Activated naive CD8-positive, alpha-beta T cell treated with anti-CD3 and anti-CD28 coated beads, Interleukin-2, amount 50 U/mL, for 24 hours (primary cell): Measurements from ENCODE around the gene IL36B.

Experiments
- ATAC-seq: fragments of 150-1000 bp; cut with Tn5 transposase; one replicate; pipeline ENCODE4 v1.10.0; 2021
- DNase-seq: peaks from one replicate; pipeline ENCODE4 v3.0.0; 2021
- H3K27ac Mint-ChIP-seq: one replicate; pipeline ENCODE4 v1.8.0; 2021; ENCODE audit warnings: mild to moderate bottlenecking, mixed read lengths
- H3K27me3 Mint-ChIP-seq: one replicate; pipeline ENCODE4 v1.8.0; 2021; ENCODE audit warnings: mixed read lengths
- H3K36me3 Mint-ChIP-seq: one replicate; pipeline ENCODE4 v1.8.0; 2021; ENCODE audit warnings: low read depth, mixed read lengths
- H3K4me1 Mint-ChIP-seq: one replicate; pipeline ENCODE4 v1.8.0; 2021; ENCODE audit warnings: mixed read lengths
- H3K4me3 Mint-ChIP-seq: one replicate; pipeline ENCODE4 v1.8.0; 2021; ENCODE audit warnings: mild to moderate bottlenecking, moderate library complexity, mixed read lengths
- H3K9me3 Mint-ChIP-seq: one replicate; pipeline ENCODE4 v1.8.0; 2021; ENCODE audit warnings: mixed read lengths

Gene IL36B

GRCh38 chr2:113050921-113051895, 1.5 kb downstream of the IL36B start:
- no peak overlapping the region for H3K4me3 Mint-ChIP-seq
- H3K4me1 Mint-ChIP-seq = peaks cover 5% of the 10 kb centered on the region
- H3K27me3 Mint-ChIP-seq = no peaks in the 10 kb centered on the region
- H3K9me3 Mint-ChIP-seq = peaks cover 25% of the 10 kb centered on the region
- peaks cover 14% of the 10 kb centered on the region for H3K36me3 Mint-ChIP-seq
- ATAC-seq (no peak), DNase-seq (no peak)
- no peak overlapping the region for H3K27ac Mint-ChIP-seq

GRCh38 chr2:113046465-113046864, 6.2 kb downstream of the IL36B start:
- ATAC-seq (no peak), DNase-seq (no peak)
- no peaks in the 10 kb centered on the region for H3K9me3 Mint-ChIP-seq
- H3K4me1 Mint-ChIP-seq = no peaks in the 10 kb centered on the region
- H3K36me3 Mint-ChIP-seq = no peaks in the 10 kb centered on the region
- H3K27me3 Mint-ChIP-seq = no peaks in the 10 kb centered on the region
- no peak overlapping the region for H3K4me3 Mint-ChIP-seq
- H3K27ac Mint-ChIP-seq = no peak overlapping the region

GRCh38 chr2:113041871-113042270, 10.8 kb downstream of the IL36B start:
- H3K4me3 Mint-ChIP-seq = no peak overlapping the region
- no peak for ATAC-seq
- no peaks in the 10 kb centered on the region for H3K9me3 Mint-ChIP-seq
- H3K36me3 Mint-ChIP-seq = no peaks in the 10 kb centered on the region
- H3K27me3 Mint-ChIP-seq = no peaks in the 10 kb centered on the region
- H3K4me1 Mint-ChIP-seq = no peaks in the 10 kb centered on the region
- H3K27ac Mint-ChIP-seq = no peak overlapping the region
- no peak for DNase-seq

GRCh38 chr2:113039719-113040118, 12.9 kb downstream of the IL36B start:
- ATAC-seq (no peak), DNase-seq (no peak)
- Mint-ChIP-seq H3K27me3 (no peaks in the 10 kb centered on the region), H3K9me3 (no peaks in the 10 kb centered on the region), H3K36me3 (no peaks in the 10 kb centered on the region), H3K4me3 (no peak overlapping the region), H3K27ac (no peak overlapping the region), H3K4me1 (no peaks in the 10 kb centered on the region)

- Mint-ChIP-seq H3K27me3 (no peaks in the 10 kb centered on the region), H3K4me3 (no peak overlapping the region), H3K4me1 (no peaks in the 10 kb centered on the region), H3K36me3 (no peaks in the 10 kb centered on the region), H3K27ac (no peak overlapping the region), H3K9me3 (no peaks in the 10 kb centered on the region)
- no peak for DNase-seq
- ATAC-seq = no peak
Measured at GRCh38 chr2:113039158-113039557, 13.5 kb downstream of the IL36B start.

- Mint-ChIP-seq H3K9me3 (no peaks in the 10 kb centered on the region), H3K27ac (no peak overlapping the region), H3K4me3 (no peak overlapping the region), H3K36me3 (no peaks in the 10 kb centered on the region), H3K4me1 (no peaks in the 10 kb centered on the region), H3K27me3 (no peaks in the 10 kb centered on the region)
- DNase-seq (no peak), ATAC-seq (no peak)
Measured at GRCh38 chr2:113038291-113038690, 14.4 kb downstream of the IL36B start.

- Mint-ChIP-seq H3K4me3 (no peak overlapping the region), H3K27me3 (no peaks in the 10 kb centered on the region), H3K27ac (no peak overlapping the region), H3K4me1 (no peaks in the 10 kb centered on the region), H3K36me3 (no peaks in the 10 kb centered on the region), H3K9me3 (no peaks in the 10 kb centered on the region)
- ATAC-seq (no peak), DNase-seq (no peak)
Measured at GRCh38 chr2:113036763-113037162, 15.9 kb downstream of the IL36B start.

- no peaks in the 10 kb centered on the region for H3K36me3 Mint-ChIP-seq
- no peaks in the 10 kb centered on the region for H3K9me3 Mint-ChIP-seq
- peaks cover 4% of the 10 kb centered on the region for H3K27me3 Mint-ChIP-seq
- DNase-seq (no peak), ATAC-seq (no peak)
- no peak overlapping the region for H3K4me3 Mint-ChIP-seq
- no peak overlapping the region for H3K27ac Mint-ChIP-seq
- H3K4me1 Mint-ChIP-seq = no peaks in the 10 kb centered on the region
Measured at GRCh38 chr2:113034016-113034415, 18.7 kb downstream of the IL36B start.

GRCh38 chr2:113032737-113033136, 19.9 kb downstream of the IL36B start:
- Mint-ChIP-seq H3K36me3 (no peaks in the 10 kb centered on the region), H3K27ac (no peak overlapping the region), H3K4me3 (no peak overlapping the region), H3K9me3 (no peaks in the 10 kb centered on the region), H3K4me1 (no peaks in the 10 kb centered on the region), H3K27me3 (peaks cover 4% of the 10 kb centered on the region)
- ATAC-seq (no peak), DNase-seq (no peak)

- Mint-ChIP-seq H3K36me3 (no peaks in the 10 kb centered on the region), H3K27ac (no peak overlapping the region), H3K4me3 (no peak overlapping the region), H3K4me1 (no peaks in the 10 kb centered on the region), H3K27me3 (peaks cover 12% of the 10 kb centered on the region), H3K9me3 (no peaks in the 10 kb centered on the region)
- ATAC-seq (no peak), DNase-seq (no peak)
Measured at GRCh38 chr2:113028112-113028511, 24.6 kb downstream of the IL36B start.

- H3K4me1 Mint-ChIP-seq = no peaks in the 10 kb centered on the region
- H3K27ac Mint-ChIP-seq = no peak overlapping the region
- ATAC-seq (no peak), DNase-seq (no peak)
- H3K9me3 Mint-ChIP-seq = no peaks in the 10 kb centered on the region
- H3K27me3 Mint-ChIP-seq = peaks cover 12% of the 10 kb centered on the region
- H3K4me3 Mint-ChIP-seq = no peak overlapping the region
- H3K36me3 Mint-ChIP-seq = no peaks in the 10 kb centered on the region
Measured at GRCh38 chr2:113027691-113028090, 25.0 kb downstream of the IL36B start.

GRCh38 chr2:113025737-113026136, 26.9 kb downstream of the IL36B start:
- H3K4me1 Mint-ChIP-seq = no peaks in the 10 kb centered on the region
- ATAC-seq = no peak

GRCh38 chr2:113024764-113025163, 27.9 kb downstream of the IL36B start:
- Mint-ChIP-seq H3K4me1 (no peaks in the 10 kb centered on the region), H3K27ac (no peak overlapping the region), H3K27me3 (peaks cover 12% of the 10 kb centered on the region), H3K4me3 (no peak overlapping the region), H3K36me3 (no peaks in the 10 kb centered on the region), H3K9me3 (no peaks in the 10 kb centered on the region)
- no peak for DNase-seq
- ATAC-seq = no peak

More at GRCh38 chr2:113025737-113026136, 26.9 kb downstream of the IL36B start:
- Mint-ChIP-seq H3K9me3 (no peaks in the 10 kb centered on the region), H3K27me3 (peaks cover 12% of the 10 kb centered on the region), H3K27ac (no peak overlapping the region), H3K4me3 (no peak overlapping the region), H3K36me3 (no peaks in the 10 kb centered on the region)
- no peak for DNase-seq

GRCh38 chr2:113021312-113021711, 31.4 kb downstream of the IL36B start:
- DNase-seq (no peak), ATAC-seq (no peak)
- H3K4me3 Mint-ChIP-seq = no peak overlapping the region
- no peaks in the 10 kb centered on the region for H3K36me3 Mint-ChIP-seq
- no peak overlapping the region for H3K27ac Mint-ChIP-seq
- peaks cover 7% of the 10 kb centered on the region for H3K9me3 Mint-ChIP-seq
- H3K27me3 Mint-ChIP-seq = peaks cover 5% of the 10 kb centered on the region
- H3K4me1 Mint-ChIP-seq = no peaks in the 10 kb centered on the region

GRCh38 chr2:113018509-113018908, 34.2 kb downstream of the IL36B start:
- H3K9me3 Mint-ChIP-seq = peaks cover 7% of the 10 kb centered on the region
- no peak overlapping the region for H3K27ac Mint-ChIP-seq
- ATAC-seq (no peak), DNase-seq (no peak)
- H3K36me3 Mint-ChIP-seq = no peaks in the 10 kb centered on the region
- no peaks in the 10 kb centered on the region for H3K4me1 Mint-ChIP-seq
- H3K4me3 Mint-ChIP-seq = no peak overlapping the region
- H3K27me3 Mint-ChIP-seq = peaks cover 4% of the 10 kb centered on the region
